CD4-positive, alpha-beta T cell treated with Interleukin-21 for 1 hour (primary cell): ENCODE measurements around the gene OR4X2.
"Not testable (repeated sequence)": the region's sequence is repeated elsewhere in the genome, so short reads cannot be mapped to it uniquely, and the experiment has no call there.

Experiments used
- DNase-seq: peaks from one replicate; pipeline ENCODE4 v3.0.0-alpha.2; 2020

Gene OR4X2, protein sequence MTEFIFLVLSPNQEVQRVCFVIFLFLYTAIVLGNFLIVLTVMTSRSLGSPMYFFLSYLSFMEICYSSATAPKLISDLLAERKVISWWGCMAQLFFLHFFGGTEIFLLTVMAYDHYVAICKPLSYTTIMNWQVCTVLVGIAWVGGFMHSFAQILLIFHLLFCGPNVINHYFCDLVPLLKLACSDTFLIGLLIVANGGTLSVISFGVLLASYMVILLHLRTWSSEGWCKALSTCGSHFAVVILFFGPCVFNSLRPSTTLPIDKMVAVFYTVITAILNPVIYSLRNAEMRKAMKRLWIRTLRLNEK

DNA sequence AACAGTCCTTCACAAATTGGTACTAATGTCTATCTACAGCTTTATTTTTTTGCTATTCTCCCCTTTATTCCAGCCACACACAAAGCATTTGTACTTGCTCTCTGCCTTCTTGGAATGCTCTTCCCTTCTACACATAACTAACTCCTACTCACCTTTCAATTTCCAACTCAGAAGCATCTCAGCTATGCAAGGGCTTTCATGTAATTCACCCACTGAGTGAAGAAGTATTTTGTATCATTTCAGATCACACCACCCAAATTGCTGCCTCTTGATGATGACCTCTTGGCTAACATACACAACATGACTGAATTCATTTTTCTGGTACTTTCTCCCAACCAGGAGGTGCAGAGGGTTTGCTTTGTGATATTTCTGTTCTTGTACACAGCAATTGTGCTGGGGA lies at the start of gene OR4X2:
TSS of gene OR4X2 (plus strand) at position 301 of the 400 bp plus-strand sequence. CDS start at position 301, 0 bp downstream.
- DNase-seq, result no peak

DNA sequence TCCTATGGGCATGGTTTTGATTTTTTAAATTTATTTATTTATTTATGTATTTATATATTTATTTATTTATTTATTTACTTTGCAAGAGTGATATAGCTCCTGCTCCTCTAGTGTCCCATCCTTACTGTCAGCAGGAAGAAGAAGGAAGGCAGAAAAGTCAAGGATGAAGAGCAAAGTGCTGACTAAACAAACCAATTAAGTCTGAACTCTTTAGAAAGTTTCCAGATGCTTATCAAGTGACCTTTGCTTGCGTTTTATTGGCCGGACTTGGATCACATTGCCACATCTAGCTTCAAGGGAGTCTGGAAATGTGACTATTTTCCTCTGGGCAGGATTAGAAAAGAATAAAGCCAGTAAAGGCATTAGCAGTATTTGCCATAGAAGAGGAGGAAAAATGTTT lies 37.0 kb upstream of the OR4X2 start:
- no peak for DNase-seq

DNA sequence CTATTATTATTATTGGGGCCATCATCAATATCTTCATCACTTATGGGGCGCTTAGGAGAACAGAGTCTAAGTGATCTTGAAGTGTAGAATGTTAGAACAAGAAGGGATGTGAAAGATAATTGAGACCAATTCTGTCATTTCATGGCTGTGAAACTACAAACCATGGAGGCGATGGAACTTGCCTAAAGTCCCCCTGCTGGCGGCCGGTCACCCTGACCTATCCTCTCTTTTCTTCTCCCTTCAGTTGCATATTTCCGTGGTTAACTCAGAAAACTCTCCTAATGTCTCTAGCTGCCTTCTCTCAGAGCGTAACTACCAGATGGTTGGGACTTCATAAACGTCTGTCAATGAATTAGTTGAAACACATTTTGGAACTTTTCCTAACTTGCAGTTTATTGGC lies 34.9 kb upstream of the OR4X2 start:
- DNase-seq, result no peak

DNA sequence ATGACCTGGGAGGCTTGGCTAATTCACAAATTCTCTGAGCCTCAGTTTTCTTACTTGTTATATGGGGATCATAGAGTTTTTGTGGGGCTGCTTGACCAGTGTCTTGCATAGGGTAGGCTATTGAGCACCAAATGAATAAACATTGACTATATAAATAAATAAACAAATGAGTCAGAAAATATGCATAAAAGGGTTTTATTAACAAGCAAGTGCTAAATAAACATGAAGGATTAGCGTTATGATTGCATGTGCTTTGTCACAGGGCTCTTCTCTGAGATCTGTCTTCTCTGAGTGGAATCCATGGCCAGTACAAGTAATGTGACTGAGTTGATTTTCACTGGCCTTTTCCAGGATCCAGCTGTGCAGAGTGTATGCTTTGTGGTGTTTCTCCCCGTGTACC lies 28.4 kb upstream of the OR4X2 start, which contains the start of gene OR4B1:
TSS of gene OR4B1 (plus strand) at position 301 of the 400 bp plus-strand sequence. CDS start at position 301, 0 bp downstream.
- DNase-seq, result no peak

DNA sequence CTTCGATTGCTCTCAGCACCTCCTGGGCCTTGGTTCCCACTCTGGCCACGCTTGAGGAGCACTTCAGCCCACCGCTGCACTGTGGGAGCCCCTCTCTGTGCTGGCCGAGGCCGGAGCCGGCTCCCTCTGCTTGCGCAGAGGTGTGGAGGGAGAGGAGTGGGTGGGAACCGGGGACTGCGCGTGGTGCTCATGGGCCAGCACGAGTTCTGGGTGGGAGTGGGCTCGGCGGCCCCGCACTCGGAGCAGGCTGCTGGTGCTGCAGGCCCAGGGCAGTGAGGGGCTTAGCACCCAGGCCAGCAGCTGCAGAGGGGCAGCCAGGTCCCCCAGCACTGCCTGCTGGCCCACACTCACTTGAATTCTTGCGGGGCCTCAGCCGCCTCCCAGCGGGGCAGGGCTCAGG lies 16.1 kb upstream of the OR4X2 start:
- no peak for DNase-seq

DNA sequence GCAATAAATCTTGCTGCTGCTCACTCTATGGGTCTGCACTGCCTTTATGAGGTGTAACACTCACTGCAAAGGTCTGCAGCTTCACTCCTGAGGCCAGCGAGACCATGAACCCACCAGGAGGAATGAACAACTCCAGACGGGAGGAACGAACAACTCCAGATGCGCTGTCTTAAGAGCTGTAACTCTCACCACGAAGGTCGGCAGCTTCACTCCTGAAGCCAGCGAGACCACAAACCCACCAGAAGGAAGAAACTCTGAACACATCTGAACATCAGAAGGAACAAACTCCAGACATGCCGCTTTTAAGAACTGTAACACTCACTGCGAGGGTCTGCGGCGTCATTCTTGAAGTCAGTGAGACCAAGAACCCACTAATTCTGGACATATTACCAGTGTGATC lies 14.8 kb upstream of the OR4X2 start:
- not testable (repeated sequence) for DNase-seq

DNA sequence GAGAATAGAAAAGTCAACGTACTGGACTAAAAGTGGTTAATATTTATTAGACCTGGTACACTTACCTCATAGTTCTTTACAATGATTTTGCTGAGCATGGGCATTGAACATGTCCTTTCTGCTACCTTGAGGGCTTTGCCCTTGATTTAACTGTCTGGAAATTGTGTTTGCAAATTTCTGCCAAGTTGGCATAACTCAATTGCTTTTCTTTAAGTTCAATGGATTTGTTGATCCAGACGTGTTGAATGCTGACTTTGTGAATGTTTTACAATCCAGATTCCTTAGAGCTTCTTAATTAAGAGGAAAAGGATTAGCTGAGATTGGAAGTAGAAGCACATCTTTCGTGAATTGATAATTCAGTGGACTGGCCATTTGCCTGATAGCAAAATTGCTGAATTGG lies 7.2 kb upstream of the OR4X2 start:
- DNase-seq, result no peak

DNA sequence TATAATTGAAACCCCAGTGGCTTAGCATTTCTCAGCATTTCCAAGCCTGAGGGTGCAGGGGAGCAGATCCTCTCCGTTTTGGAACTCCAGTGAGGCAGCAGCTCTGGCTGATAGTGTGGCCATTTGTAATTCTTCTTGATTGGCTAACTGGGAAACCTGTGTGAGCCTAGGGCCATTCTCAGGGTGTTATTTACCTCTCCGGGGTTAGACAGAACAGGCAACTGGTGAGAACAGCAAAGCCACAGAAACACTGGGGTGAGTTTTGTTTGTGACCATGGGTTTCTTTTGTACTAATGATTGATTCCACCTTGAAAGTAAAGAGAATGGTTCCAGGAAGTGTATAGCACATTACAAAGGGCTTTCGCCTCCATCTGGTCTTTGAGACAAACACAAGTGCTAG lies 2.4 kb upstream of the OR4X2 start:
- DNase-seq, result no peak

DNA sequence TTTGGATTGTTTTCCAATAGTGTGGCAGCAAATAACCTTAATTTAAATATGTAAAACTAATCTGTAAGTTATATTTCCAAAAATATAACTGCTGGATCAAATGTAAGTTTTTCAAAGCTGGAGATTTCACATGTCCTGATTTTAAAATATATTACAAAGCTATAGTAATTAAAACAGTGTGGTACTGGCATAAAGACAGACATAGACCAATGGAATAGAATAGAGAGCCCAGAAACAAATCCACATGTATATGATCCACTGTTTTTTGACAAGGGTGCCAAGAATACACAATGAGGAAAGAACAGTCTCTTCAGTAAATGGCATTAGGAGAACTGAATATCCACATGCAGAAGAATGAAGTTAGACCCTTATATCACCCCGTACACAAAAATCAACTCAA lies 4.0 kb downstream of the OR4X2 start:
- no peak for DNase-seq

DNA sequence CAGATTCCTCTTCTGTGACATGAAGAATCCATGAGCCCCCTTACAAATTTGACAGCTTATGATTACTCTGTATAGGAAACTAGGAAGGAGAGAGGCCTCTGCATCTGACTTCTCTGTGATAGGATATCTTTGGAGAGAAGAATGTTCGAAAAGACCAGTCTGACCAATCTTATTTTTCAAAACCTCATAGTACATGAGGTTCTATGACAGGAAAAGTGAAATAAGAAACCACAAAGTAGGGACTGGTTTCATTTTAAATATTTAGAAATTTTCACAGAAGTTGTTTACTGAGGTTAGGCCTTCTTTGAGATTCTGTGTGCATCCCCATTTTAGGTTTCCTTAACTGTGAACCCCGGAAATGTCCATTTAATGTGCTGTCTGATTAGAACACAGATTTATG lies 16.7 kb downstream of the OR4X2 start:
- DNase-seq, result no peak

DNA sequence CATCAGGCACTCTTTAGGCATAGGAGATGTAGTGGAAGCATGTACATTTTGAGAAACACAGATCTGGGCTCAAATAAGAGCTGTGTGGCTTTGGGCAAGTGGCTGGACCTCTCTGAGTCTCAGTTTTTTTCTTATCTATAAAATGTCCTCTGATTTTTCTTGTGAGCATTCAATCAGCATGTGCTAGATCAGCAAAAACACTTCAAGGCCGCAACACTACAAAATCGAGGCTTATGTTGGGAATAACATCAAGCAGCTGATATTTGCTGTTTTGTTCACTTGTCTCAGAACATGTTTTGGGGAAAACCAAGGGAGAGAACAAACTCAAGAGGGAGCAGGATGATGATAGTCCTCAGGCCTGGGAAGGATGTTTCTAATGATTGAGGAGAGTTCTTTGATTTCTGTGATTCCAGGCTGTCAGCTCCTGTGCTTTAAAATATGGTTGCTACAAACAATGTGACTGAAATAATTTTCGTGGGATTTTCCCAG lies 18.6 kb downstream of the OR4X2 start, which contains the start of gene OR4X1:
TSS of gene OR4X1 (plus strand) at position 439 of the 489 bp plus-strand sequence. CDS start at position 439, 0 bp downstream.
- DNase-seq, result no peak

DNA sequence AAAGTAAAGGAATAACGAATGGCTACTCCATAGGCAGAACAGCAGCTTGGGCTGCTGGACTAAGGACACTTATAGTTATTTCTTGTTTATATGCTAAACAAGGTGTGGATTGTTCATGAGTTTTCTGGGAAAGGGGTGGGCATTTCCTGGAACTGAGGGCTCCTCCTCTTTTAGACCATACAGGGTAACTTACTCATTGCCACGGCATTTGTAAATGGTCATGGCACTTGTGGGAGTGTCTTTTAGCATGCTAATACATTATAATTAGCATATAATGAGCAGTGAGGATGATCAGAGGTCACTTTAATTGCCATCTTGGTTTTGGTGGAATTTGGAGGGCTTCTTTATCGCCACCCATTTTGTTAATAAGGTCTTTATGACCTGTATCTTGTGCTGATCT lies 25.7 kb downstream of the OR4X2 start:
- no peak for DNase-seq

DNA sequence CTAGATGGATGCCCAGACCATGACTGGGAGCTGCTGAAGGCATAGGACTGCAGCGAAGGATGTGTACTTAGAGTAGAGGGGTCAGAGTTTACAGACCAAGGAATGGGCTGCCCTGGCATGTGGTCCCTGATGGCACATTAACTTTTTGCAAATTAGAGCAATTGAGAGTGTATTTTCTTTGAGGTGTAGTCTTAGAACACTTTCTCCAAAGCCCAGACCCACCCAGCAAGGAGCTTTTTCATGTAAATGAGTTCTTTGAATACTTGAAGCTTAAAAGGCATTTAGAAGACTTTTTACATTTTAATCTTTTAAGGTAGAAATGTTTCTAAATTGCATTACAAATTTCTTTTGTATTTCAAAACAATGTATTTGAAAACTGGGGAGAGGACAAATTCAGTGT lies 27.7 kb downstream of the OR4X2 start:
- DNase-seq, result no peak
